ENCODE data around the gene MACROD1.

DNA sequence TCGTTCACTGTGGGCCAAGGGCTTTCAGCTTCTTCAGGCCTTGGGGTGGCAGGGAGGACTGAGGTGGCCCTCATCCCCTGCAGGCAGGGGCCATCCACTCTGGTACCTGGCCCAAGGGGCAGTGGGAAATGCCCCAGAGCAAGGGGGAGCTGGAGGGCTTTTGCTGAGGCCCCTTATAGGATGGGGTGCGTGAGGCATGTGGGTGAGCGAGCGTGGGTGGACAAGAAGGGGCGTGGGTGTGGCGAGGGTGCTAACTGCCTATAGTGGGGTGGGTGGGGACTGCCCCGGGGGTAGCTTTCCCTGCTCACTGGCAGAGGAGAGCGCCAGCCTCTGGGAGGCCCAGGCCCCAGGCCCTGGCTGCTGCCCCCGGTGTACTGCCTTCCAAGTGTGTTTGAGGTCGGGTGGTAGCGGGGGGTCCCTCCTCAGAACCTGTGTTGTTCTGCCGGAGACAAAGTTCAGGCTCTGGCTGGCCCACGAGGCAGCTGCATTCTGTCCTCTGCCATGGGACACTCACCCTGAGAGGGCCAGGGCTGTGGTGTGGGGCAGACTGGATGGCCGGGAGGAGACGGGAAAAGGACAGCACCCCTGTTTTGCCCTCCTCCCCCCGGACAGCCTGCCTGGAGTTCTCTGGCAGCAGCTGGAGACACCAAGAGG is 126.8 kb downstream of the MACROD1 start:
- TF ChIP-seq, protein P1, sequence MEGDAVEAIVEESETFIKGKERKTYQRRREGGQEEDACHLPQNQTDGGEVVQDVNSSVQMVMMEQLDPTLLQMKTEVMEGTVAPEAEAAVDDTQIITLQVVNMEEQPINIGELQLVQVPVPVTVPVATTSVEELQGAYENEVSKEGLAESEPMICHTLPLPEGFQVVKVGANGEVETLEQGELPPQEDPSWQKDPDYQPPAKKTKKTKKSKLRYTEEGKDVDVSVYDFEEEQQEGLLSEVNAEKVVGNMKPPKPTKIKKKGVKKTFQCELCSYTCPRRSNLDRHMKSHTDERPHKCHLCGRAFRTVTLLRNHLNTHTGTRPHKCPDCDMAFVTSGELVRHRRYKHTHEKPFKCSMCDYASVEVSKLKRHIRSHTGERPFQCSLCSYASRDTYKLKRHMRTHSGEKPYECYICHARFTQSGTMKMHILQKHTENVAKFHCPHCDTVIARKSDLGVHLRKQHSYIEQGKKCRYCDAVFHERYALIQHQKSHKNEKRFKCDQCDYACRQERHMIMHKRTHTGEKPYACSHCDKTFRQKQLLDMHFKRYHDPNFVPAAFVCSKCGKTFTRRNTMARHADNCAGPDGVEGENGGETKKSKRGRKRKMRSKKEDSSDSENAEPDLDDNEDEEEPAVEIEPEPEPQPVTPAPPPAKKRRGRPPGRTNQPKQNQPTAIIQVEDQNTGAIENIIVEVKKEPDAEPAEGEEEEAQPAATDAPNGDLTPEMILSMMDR (IDR thresholded peaks at IDR 0.05; ENCODE audit: low read depth, low read length), result no peak
- TF ChIP-seq POLR2A (IDR thresholded peaks at IDR 0.05; ENCODE audit: extremely low read depth, insufficient read length), result no peak
